DOHH2 (cell line): Measurements from ENCODE around the gene NBEA.

Experiments used
- H3F3A ChIP-seq: fragments of 200-600 bp; sonication (generic), shearing (Covaris generic); 2 replicates; pipeline ENCODE4 v1.6.0; 2016; ENCODE audit warnings: antibody characterized with exemption, mild to moderate bottlenecking; ENCODE audit not compliant: control insufficient read depth, insufficient read depth
- H3K27ac ChIP-seq: fragments of 200-600 bp; sonication (generic); 2 replicates; pipeline ENCODE4 v1.5.1; 2014; ENCODE audit warnings: low read depth, mild to moderate bottlenecking, low read length, moderate library complexity
- H3K27me3 ChIP-seq: fragments of 200-600 bp; sonication (generic); 2 replicates; pipeline ENCODE4 v1.6.1; 2014; ENCODE audit warnings: mild to moderate bottlenecking, low read length, mixed read lengths; ENCODE audit not compliant: control insufficient read depth
- H3K36me3 ChIP-seq: fragments of 200-600 bp; sonication (generic); 2 replicates; pipeline ENCODE4 v1.6.1; 2014; ENCODE audit warnings: mild to moderate bottlenecking, low read length, moderate library complexity, mixed read lengths; ENCODE audit not compliant: control insufficient read depth
- H3K4me1 ChIP-seq: fragments of 200-600 bp; sonication (generic); 2 replicates; pipeline ENCODE4 v1.6.1; 2014; ENCODE audit warnings: mild to moderate bottlenecking, low read length, mixed read lengths; ENCODE audit not compliant: control insufficient read depth
- H3K4me2 ChIP-seq: fragments of 200-600 bp; sonication (generic); 2 replicates; pipeline ENCODE4 v1.6.0; 2014; ENCODE audit warnings: mild to moderate bottlenecking, low read length, moderate library complexity
- H3K4me3 ChIP-seq: fragments of 200-600 bp; sonication (generic); 2 replicates; pipeline ENCODE4 v1.5.1; 2014; ENCODE audit warnings: mild to moderate bottlenecking, low read length, mixed read lengths
- H3K79me2 ChIP-seq: fragments of 200-600 bp; sonication (generic); 2 replicates; pipeline ENCODE4 v1.6.1; 2014; ENCODE audit warnings: mild to moderate bottlenecking, low read length, mixed read lengths; ENCODE audit not compliant: control insufficient read depth
- H3K9me2 ChIP-seq: fragments of 200-600 bp; sonication (generic); replicated peaks from 2 replicates; pipeline ENCODE4 v1.6.1; 2014; ENCODE audit warnings: mild to moderate bottlenecking, low read length, mixed read lengths; ENCODE audit not compliant: control insufficient read depth
- H3K9me3 ChIP-seq: fragments of 200-600 bp; sonication (generic); 2 replicates; pipeline ENCODE4 v1.6.1; 2014; ENCODE audit warnings: antibody characterized with exemption, low read length, mixed read lengths; ENCODE audit not compliant: control insufficient read depth, insufficient read depth
- H4K20me1 ChIP-seq: fragments of 200-600 bp; sonication (generic); 2 replicates; pipeline ENCODE4 v1.6.0; 2014; ENCODE audit warnings: low read depth, mild to moderate bottlenecking, antibody characterized with exemption, low read length, moderate library complexity; ENCODE audit not compliant: control insufficient read depth, insufficient read depth
- CTCF ChIP-seq: fragments of 200-600 bp; sonication (generic); IDR thresholded peaks from one replicate; pipeline ENCODE4 v1.5.1; 2014; ENCODE audit warnings: antibody characterized with exemption, mild to moderate bottlenecking, low read depth, low read length; ENCODE audit not compliant: poor library complexity, severe bottlenecking
- EZH2phosphoT487 ChIP-seq: fragments of 200-600 bp; sonication (generic); IDR thresholded peaks from 2 replicates; pipeline ENCODE4 v1.6.1; 2017; ENCODE audit warnings: borderline replicate concordance, mild to moderate bottlenecking, antibody characterized with exemption, low read length, moderate library complexity, mixed read lengths

Gene NBEA

GRCh38 chr13:35630551-35631275 lies 688.6 kb downstream of the NBEA start:
- Histone ChIP-seq H3K27ac (no peak overlapping the region), H3K9me3 (no peaks in the 10 kb centered on the region), H3K27me3 (no peaks in the 10 kb centered on the region), H3K9me2 (no peaks in the 10 kb centered on the region), H3K79me2 (no peaks in the 10 kb centered on the region), H3K4me2 (no peak overlapping the region), H3K4me3 (no peak overlapping the region), H4K20me1 (no peaks in the 10 kb centered on the region), H3K36me3 (no peaks in the 10 kb centered on the region), H3K4me1 (no peaks in the 10 kb centered on the region), H3F3A (no peaks in the 10 kb centered on the region)
- peak; percentile 93 for TF ChIP-seq CTCF
- no peak for TF ChIP-seq EZH2phosphoT487

DNA sequence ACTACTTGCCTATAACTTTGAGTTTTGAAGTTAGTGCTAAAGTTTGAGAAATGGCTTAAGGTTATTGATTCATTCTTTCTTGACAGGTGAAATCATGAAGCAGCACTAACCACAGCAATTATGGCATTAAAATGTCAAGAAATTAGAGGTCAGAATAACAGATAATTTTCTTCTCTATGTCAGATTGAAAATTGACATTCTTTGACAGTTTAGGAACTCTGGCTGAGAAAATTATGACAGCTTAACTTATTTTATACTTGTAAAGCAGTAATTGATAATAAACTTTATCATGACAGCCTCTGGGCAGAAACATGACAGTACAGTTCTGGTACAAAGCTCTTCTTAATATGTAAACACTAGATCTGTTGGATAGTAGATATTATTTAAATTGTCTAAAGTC lies 689.6 kb downstream of the NBEA start:
- H3K4me1 ChIP-seq: no peaks in the 10 kb centered on the region
- no peaks in the 10 kb centered on the region for H3K9me3 ChIP-seq
- H3K9me2 ChIP-seq: no peaks in the 10 kb centered on the region
- no peaks in the 10 kb centered on the region for H3F3A ChIP-seq
- no peak overlapping the region for H3K4me2 ChIP-seq
- no peaks in the 10 kb centered on the region for H3K36me3 ChIP-seq
- H3K79me2 ChIP-seq: no peaks in the 10 kb centered on the region
- no peak for TF ChIP-seq EZH2phosphoT487
- TF ChIP-seq CTCF: no peak
- no peak overlapping the region for H3K4me3 ChIP-seq
- no peak overlapping the region for H3K27ac ChIP-seq
- no peaks in the 10 kb centered on the region for H4K20me1 ChIP-seq
- H3K27me3 ChIP-seq: no peaks in the 10 kb centered on the region

DNA sequence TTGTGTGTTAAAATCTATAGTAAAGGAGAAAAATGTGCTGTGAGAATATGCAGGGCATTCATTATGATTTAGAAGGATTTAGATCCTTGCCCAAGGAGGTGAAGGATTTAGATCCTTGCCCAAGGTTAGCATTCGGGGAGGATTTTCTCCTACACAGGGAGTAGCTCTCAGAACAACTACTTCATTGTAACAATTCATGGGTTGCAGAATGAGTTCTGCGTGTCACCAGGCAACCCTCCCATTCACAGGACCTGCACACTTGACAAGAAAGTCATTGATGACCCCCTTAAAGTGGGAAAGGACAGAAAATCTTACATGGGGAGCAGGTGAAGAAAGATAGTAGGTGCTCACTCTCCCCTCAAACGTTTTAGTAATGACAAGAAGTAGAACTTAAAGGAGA lies 701.6 kb downstream of the NBEA start:
- Histone ChIP-seq H3F3A (0 out of 2 replicates have a peak, but pooled peaks cover 2% of the 10 kb centered on the region), H3K4me3 (no peak overlapping the region), H4K20me1 (no peaks in the 10 kb centered on the region), H3K79me2 (no peaks in the 10 kb centered on the region), H3K4me2 (no peak overlapping the region), H3K9me2 (no peaks in the 10 kb centered on the region), H3K27ac (no peak overlapping the region), H3K27me3 (no peaks in the 10 kb centered on the region), H3K9me3 (no peaks in the 10 kb centered on the region), H3K36me3 (no peaks in the 10 kb centered on the region), H3K4me1 (peaks cover 12% of the 10 kb centered on the region)
- TF ChIP-seq EZH2phosphoT487 (no peak), CTCF (no peak)
